ENCODE measurements around the gene SEPHS1.

- TF ChIP-seq, protein P1, sequence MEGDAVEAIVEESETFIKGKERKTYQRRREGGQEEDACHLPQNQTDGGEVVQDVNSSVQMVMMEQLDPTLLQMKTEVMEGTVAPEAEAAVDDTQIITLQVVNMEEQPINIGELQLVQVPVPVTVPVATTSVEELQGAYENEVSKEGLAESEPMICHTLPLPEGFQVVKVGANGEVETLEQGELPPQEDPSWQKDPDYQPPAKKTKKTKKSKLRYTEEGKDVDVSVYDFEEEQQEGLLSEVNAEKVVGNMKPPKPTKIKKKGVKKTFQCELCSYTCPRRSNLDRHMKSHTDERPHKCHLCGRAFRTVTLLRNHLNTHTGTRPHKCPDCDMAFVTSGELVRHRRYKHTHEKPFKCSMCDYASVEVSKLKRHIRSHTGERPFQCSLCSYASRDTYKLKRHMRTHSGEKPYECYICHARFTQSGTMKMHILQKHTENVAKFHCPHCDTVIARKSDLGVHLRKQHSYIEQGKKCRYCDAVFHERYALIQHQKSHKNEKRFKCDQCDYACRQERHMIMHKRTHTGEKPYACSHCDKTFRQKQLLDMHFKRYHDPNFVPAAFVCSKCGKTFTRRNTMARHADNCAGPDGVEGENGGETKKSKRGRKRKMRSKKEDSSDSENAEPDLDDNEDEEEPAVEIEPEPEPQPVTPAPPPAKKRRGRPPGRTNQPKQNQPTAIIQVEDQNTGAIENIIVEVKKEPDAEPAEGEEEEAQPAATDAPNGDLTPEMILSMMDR (IDR thresholded peaks at IDR 0.05; ENCODE audit: insufficient read depth, low read depth, low read length) = no peak
- TF ChIP-seq EZH2 (IDR thresholded peaks at IDR 0.05; ENCODE audit: insufficient read depth, low read length) = no peak
Measured at GRCh38 chr10:13310518-13311176, 37.4 kb downstream of the SEPHS1 start.

Data from astrocyte (in vitro differentiated cells and primary cell).